EH (cell line): ENCODE measurements around the gene NLRP12.
"Not testable (repeated sequence)": the region's sequence is repeated elsewhere in the genome, so short reads cannot be mapped to it uniquely, and the experiment has no call there.

Source experiments
- DNase-seq: peaks from one replicate; pipeline ENCODE4 v3.0.0-alpha.2; 2015; ENCODE audit warnings: low read depth

Gene NLRP12

GRCh38 chr19:53828531-53828930, 4.4 kb upstream of the NLRP12 start:
- DNase-seq: no peak

GRCh38 chr19:53826876-53827275, 2.8 kb upstream of the NLRP12 start:
- DNase-seq: peak; percentile 22

GRCh38 chr19:53823380-53824120, 564 bp downstream of the NLRP12 start:
- no peak for DNase-seq

- no peak for DNase-seq
Measured at GRCh38 chr19:53819861-53820260, 4.3 kb downstream of the NLRP12 start.

GRCh38 chr19:53818756-53819155, 5.4 kb downstream of the NLRP12 start:
- no peak for DNase-seq

GRCh38 chr19:53813996-53814395, 10.1 kb downstream of the NLRP12 start:
- peak; percentile 46 for DNase-seq

GRCh38 chr19:53812335-53812734, 11.8 kb downstream of the NLRP12 start:
- no peak for DNase-seq

GRCh38 chr19:53810891-53811290, 13.2 kb downstream of the NLRP12 start:
- no peak for DNase-seq

GRCh38 chr19:53810187-53810546, 13.9 kb downstream of the NLRP12 start:
- DNase-seq: no peak

GRCh38 chr19:53809518-53810186, 14.5 kb downstream of the NLRP12 start:
- DNase-seq: no peak

GRCh38 chr19:53808710-53809125, 15.4 kb downstream of the NLRP12 start:
- peak; percentile 64 for DNase-seq

- no peak for DNase-seq
Measured at GRCh38 chr19:53801257-53801656, 22.9 kb downstream of the NLRP12 start.

- no peak for DNase-seq
Measured at GRCh38 chr19:53795019-53795418, 29.1 kb downstream of the NLRP12 start.

GRCh38 chr19:53792721-53793433, 31.2 kb downstream of the NLRP12 start:
- peak; percentile 87 for DNase-seq

GRCh38 chr19:53789708-53790678, 34.1 kb downstream of the NLRP12 start:
- no peak for DNase-seq

- DNase-seq: no peak
Measured at GRCh38 chr19:53787266-53787665, 36.8 kb downstream of the NLRP12 start.

GRCh38 chr19:53786744-53787143, 37.4 kb downstream of the NLRP12 start:
- no peak for DNase-seq

- no peak for DNase-seq
Measured at GRCh38 chr19:53785196-53785889, 38.8 kb downstream of the NLRP12 start.

- no peak for DNase-seq
Measured at GRCh38 chr19:53782698-53783097, 41.4 kb downstream of the NLRP12 start.

GRCh38 chr19:53781332-53781731, 42.8 kb downstream of the NLRP12 start:
- not testable (repeated sequence) for DNase-seq

- DNase-seq: no peak
Measured at GRCh38 chr19:53780506-53780905, 43.6 kb downstream of the NLRP12 start.
